ENCODE data around the gene GAGE12F. TPM values are rescaled to one million over a fixed set of nuclear protein-coding genes. Genes with fewer than 3 reads are reported as not detected.
"Not testable (repeated sequence)": the region's sequence is repeated elsewhere in the genome, so short reads cannot be mapped to it uniquely, and the experiment has no call there.

The GAGE12F gene
- not detected in 2 replicates for total RNA-seq

DNA sequence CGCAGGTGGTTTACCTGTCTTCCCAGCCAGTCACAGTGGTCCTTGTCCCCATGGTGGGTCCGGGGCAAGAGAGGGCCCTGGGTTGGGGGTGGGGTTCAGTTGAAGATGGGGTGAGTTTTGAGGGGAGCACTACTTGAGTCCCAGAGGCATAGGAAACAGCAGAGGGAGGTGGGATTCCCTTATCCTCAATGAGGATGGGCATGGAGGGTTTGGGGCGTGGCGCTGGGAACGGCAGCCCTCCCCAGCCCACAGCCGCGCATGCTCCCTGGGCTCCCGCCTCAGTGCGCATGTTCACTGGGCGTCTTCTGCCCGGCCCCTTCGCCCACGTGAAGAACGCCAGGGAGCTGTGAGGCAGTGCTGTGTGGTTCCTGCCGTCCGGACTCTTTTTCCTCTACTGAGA, at the start of gene GAGE12F:
GAGE12F (plus strand) TSS at position 301 of the 400 bp plus-strand sequence. CDS start 1,155 bp downstream, outside the sequence.
- not testable (repeated sequence) for H3K4me1 ChIP-seq (ENCODE audit: insufficient read depth, low read length); DNase-seq (ENCODE audit: insufficient read length, low spot score, missing footprints); H4K20me1 ChIP-seq (ENCODE audit: insufficient read depth, low read length)

DNA sequence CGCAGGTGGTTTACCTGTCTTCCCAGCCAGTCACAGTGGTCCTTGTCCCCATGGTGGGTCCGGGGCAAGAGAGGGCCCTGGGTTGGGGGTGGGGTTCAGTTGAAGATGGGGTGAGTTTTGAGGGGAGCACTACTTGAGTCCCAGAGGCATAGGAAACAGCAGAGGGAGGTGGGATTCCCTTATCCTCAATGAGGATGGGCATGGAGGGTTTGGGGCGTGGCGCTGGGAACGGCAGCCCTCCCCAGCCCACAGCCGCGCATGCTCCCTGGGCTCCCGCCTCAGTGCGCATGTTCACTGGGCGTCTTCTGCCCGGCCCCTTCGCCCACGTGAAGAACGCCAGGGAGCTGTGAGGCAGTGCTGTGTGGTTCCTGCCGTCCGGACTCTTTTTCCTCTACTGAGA, 28.8 kb upstream of the GAGE12F start, which contains the start of gene GAGE12C:
GAGE12C (plus strand) TSS at position 301 of the 400 bp plus-strand sequence. CDS start 1,155 bp downstream, outside the sequence.
- H3K9me3 ChIP-seq (ENCODE audit: low read depth, low read length); H2AFZ ChIP-seq (ENCODE audit: low read length); H4K20me1 ChIP-seq (ENCODE audit: insufficient read depth, low read length); H3K4me3 ChIP-seq (ENCODE audit: insufficient read depth, low read length); H3K36me3 ChIP-seq (ENCODE audit: insufficient read depth, low read length); DNase-seq (ENCODE audit: insufficient read length, low spot score, missing footprints); H3K27ac ChIP-seq (ENCODE audit: low read depth, low read length); H3K79me2 ChIP-seq (ENCODE audit: insufficient read depth, low read length); H3K4me2 ChIP-seq (ENCODE audit: insufficient read depth, low read length); H3K4me1 ChIP-seq (ENCODE audit: insufficient read depth, low read length); H3K27me3 ChIP-seq (ENCODE audit: insufficient read depth, low read length): not testable (repeated sequence)

More for the DNA sequence above, at the start of gene GAGE12F:
- not testable (repeated sequence) for H3K9me3 ChIP-seq (ENCODE audit: low read depth, low read length); H3K79me2 ChIP-seq (ENCODE audit: insufficient read depth, low read length); H3K27me3 ChIP-seq (ENCODE audit: insufficient read depth, low read length); H3K36me3 ChIP-seq (ENCODE audit: insufficient read depth, low read length); H3K4me3 ChIP-seq (ENCODE audit: insufficient read depth, low read length); H2AFZ ChIP-seq (ENCODE audit: low read length); H3K4me2 ChIP-seq (ENCODE audit: insufficient read depth, low read length); H3K27ac ChIP-seq (ENCODE audit: low read depth, low read length)

- not testable (repeated sequence) for H3K79me2 ChIP-seq (ENCODE audit: insufficient read depth, low read length); H3K36me3 ChIP-seq (ENCODE audit: insufficient read depth, low read length); H3K27ac ChIP-seq (ENCODE audit: low read depth, low read length); H3K4me1 ChIP-seq (ENCODE audit: insufficient read depth, low read length); H4K20me1 ChIP-seq (ENCODE audit: insufficient read depth, low read length); H2AFZ ChIP-seq (ENCODE audit: low read length); H3K9me3 ChIP-seq (ENCODE audit: low read depth, low read length); H3K4me3 ChIP-seq (ENCODE audit: insufficient read depth, low read length); H3K27me3 ChIP-seq (ENCODE audit: insufficient read depth, low read length); H3K4me2 ChIP-seq (ENCODE audit: insufficient read depth, low read length); DNase-seq (ENCODE audit: insufficient read length, low spot score, missing footprints)
Measured at GRCh38 chrX:49541433-49541832, 19.2 kb upstream of the GAGE12F start, which contains the start of gene GAGE12D. Gene GAGE12D, plus strand, starts transcription at chrX:49541733. Its CDS starts 1,155 bp downstream, at chrX:49542888.

GRCh38 chrX:49550989-49551388, 9.7 kb upstream of the GAGE12F start, which contains the start of gene GAGE12E:
Gene GAGE12E, plus strand, starts transcription at chrX:49551289. Its CDS starts 1,155 bp downstream, at chrX:49552444.
- H3K4me3 ChIP-seq (ENCODE audit: insufficient read depth, low read length); H4K20me1 ChIP-seq (ENCODE audit: insufficient read depth, low read length); H3K79me2 ChIP-seq (ENCODE audit: insufficient read depth, low read length); H3K27ac ChIP-seq (ENCODE audit: low read depth, low read length); H3K27me3 ChIP-seq (ENCODE audit: insufficient read depth, low read length); H2AFZ ChIP-seq (ENCODE audit: low read length); DNase-seq (ENCODE audit: insufficient read length, low spot score, missing footprints); H3K9me3 ChIP-seq (ENCODE audit: low read depth, low read length); H3K4me1 ChIP-seq (ENCODE audit: insufficient read depth, low read length); H3K36me3 ChIP-seq (ENCODE audit: insufficient read depth, low read length); H3K4me2 ChIP-seq (ENCODE audit: insufficient read depth, low read length): not testable (repeated sequence)

- not testable (repeated sequence) for H3K27me3 ChIP-seq (ENCODE audit: insufficient read depth, low read length); H3K79me2 ChIP-seq (ENCODE audit: insufficient read depth, low read length); H3K27ac ChIP-seq (ENCODE audit: low read depth, low read length); H2AFZ ChIP-seq (ENCODE audit: low read length); H4K20me1 ChIP-seq (ENCODE audit: insufficient read depth, low read length); DNase-seq (ENCODE audit: insufficient read length, low spot score, missing footprints); H3K4me1 ChIP-seq (ENCODE audit: insufficient read depth, low read length); H3K4me2 ChIP-seq (ENCODE audit: insufficient read depth, low read length); H3K36me3 ChIP-seq (ENCODE audit: insufficient read depth, low read length); H3K9me3 ChIP-seq (ENCODE audit: low read depth, low read length); H3K4me3 ChIP-seq (ENCODE audit: insufficient read depth, low read length)
Measured at GRCh38 chrX:49568728-49569127, 8.1 kb downstream of the GAGE12F start.

DNA sequence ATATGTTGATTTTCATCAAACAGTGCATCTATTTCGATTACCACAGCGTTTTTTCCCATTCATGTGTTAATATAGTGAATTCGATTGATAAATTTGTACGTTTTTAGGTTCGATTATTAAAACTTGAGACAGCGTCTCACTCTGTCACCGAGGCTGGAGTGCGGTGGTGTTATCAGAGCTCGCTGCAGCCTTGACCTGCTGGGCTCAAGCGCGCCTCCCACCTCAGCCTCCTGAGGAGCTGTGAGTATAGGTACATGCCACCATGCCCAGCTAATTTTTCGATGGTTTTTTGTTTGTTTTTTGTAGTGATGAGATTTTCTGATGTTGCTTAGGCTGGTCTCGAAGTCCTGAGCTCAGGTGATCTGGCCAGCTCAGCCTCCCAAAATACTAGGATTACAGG, 8.5 kb downstream of the GAGE12F start:
- H3K79me2 ChIP-seq (ENCODE audit: insufficient read depth, low read length); DNase-seq (ENCODE audit: insufficient read length, low spot score, missing footprints); H3K27ac ChIP-seq (ENCODE audit: low read depth, low read length); H3K4me1 ChIP-seq (ENCODE audit: insufficient read depth, low read length); H3K27me3 ChIP-seq (ENCODE audit: insufficient read depth, low read length); H2AFZ ChIP-seq (ENCODE audit: low read length); H3K36me3 ChIP-seq (ENCODE audit: insufficient read depth, low read length); H3K4me2 ChIP-seq (ENCODE audit: insufficient read depth, low read length); H3K4me3 ChIP-seq (ENCODE audit: insufficient read depth, low read length); H4K20me1 ChIP-seq (ENCODE audit: insufficient read depth, low read length); H3K9me3 ChIP-seq (ENCODE audit: low read depth, low read length): not testable (repeated sequence)

GRCh38 chrX:49570100-49570499, 9.5 kb downstream of the GAGE12F start, which contains the start of gene GAGE12G:
Gene GAGE12G, plus strand, starts transcription at chrX:49570400. Its CDS starts 1,155 bp downstream, at chrX:49571555.
- H2AFZ ChIP-seq (ENCODE audit: low read length); H3K4me3 ChIP-seq (ENCODE audit: insufficient read depth, low read length); H3K27me3 ChIP-seq (ENCODE audit: insufficient read depth, low read length); DNase-seq (ENCODE audit: insufficient read length, low spot score, missing footprints); H3K79me2 ChIP-seq (ENCODE audit: insufficient read depth, low read length); H3K36me3 ChIP-seq (ENCODE audit: insufficient read depth, low read length); H3K27ac ChIP-seq (ENCODE audit: low read depth, low read length); H3K4me1 ChIP-seq (ENCODE audit: insufficient read depth, low read length); H3K4me2 ChIP-seq (ENCODE audit: insufficient read depth, low read length); H3K9me3 ChIP-seq (ENCODE audit: low read depth, low read length); H4K20me1 ChIP-seq (ENCODE audit: insufficient read depth, low read length): not testable (repeated sequence)

- not testable (repeated sequence) for H3K4me3 ChIP-seq (ENCODE audit: insufficient read depth, low read length); DNase-seq (ENCODE audit: insufficient read length, low spot score, missing footprints); H3K4me1 ChIP-seq (ENCODE audit: insufficient read depth, low read length); H3K9me3 ChIP-seq (ENCODE audit: low read depth, low read length); H3K79me2 ChIP-seq (ENCODE audit: insufficient read depth, low read length); H4K20me1 ChIP-seq (ENCODE audit: insufficient read depth, low read length); H3K27ac ChIP-seq (ENCODE audit: low read depth, low read length); H3K27me3 ChIP-seq (ENCODE audit: insufficient read depth, low read length); H2AFZ ChIP-seq (ENCODE audit: low read length); H3K4me2 ChIP-seq (ENCODE audit: insufficient read depth, low read length); H3K36me3 ChIP-seq (ENCODE audit: insufficient read depth, low read length)
Measured at GRCh38 chrX:49579649-49580048, 19.0 kb downstream of the GAGE12F start, which contains the start of gene GAGE12H. Gene GAGE12H, plus strand, starts transcription at chrX:49579949. Its CDS starts 1,155 bp downstream, at chrX:49581104.

DNA sequence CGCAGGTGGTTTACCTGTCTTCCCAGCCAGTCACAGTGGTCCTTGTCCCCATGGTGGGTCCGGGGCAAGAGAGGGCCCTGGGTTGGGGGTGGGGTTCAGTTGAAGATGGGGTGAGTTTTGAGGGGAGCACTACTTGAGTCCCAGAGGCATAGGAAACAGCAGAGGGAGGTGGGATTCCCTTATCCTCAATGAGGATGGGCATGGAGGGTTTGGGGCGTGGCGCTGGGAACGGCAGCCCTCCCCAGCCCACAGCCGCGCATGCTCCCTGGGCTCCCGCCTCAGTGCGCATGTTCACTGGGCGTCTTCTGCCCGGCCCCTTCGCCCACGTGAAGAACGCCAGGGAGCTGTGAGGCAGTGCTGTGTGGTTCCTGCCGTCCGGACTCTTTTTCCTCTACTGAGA, 28.6 kb downstream of the GAGE12F start, which contains the start of gene GAGE2A:
GAGE2A (plus strand) TSS at position 301 of the 400 bp plus-strand sequence. CDS start 1,155 bp downstream, outside the sequence.
- not testable (repeated sequence) for H3K4me1 ChIP-seq (ENCODE audit: insufficient read depth, low read length); H3K36me3 ChIP-seq (ENCODE audit: insufficient read depth, low read length); H3K79me2 ChIP-seq (ENCODE audit: insufficient read depth, low read length); H3K4me3 ChIP-seq (ENCODE audit: insufficient read depth, low read length); H3K27me3 ChIP-seq (ENCODE audit: insufficient read depth, low read length); H4K20me1 ChIP-seq (ENCODE audit: insufficient read depth, low read length); DNase-seq (ENCODE audit: insufficient read length, low spot score, missing footprints); H3K27ac ChIP-seq (ENCODE audit: low read depth, low read length); H3K9me3 ChIP-seq (ENCODE audit: low read depth, low read length); H2AFZ ChIP-seq (ENCODE audit: low read length); H3K4me2 ChIP-seq (ENCODE audit: insufficient read depth, low read length)

All from osteoblast (primary cell).